CD4-positive, alpha-beta memory T cell (primary cell): ENCODE measurements around the gene F2RL1. TPM values are rescaled to one million over a fixed set of nuclear protein-coding genes. Genes with fewer than 3 reads are reported as not detected.

Experiments
- CTCF ChIA-PET: fragments of 350-600 bp; sonication (Branson Sonifier 250); formaldehyde crosslinking; loops from one replicate; lab custom pipeline; 2021; ENCODE audit warnings: inconsistent platforms; ENCODE audit not compliant: partially characterized antibody; lab: Charles Lee
- POLR2A ChIA-PET: fragments of 350-600 bp; sonication (Branson Sonifier 250); formaldehyde crosslinking; loops from one replicate; lab custom pipeline; 2021; ENCODE audit not compliant: partially characterized antibody; lab: Charles Lee
- DNase-seq, 5 donors: peaks; one replicate each; pipeline versions ENCODE4 v3.0.0 to v3.0.0-alpha.2; 2020 to 2022; ENCODE audit warnings: mixed read lengths in 1 of 5
- H3K27ac ChIP-seq: one replicate; pipeline ENCODE4 v1.7.0; 2013; ENCODE audit warnings: low read depth, low read length
- H3K27me3 ChIP-seq: 2 replicates; pipeline ENCODE4 v1.7.0; 2013; ENCODE audit warnings: mild to moderate bottlenecking, low read length, moderate library complexity; ENCODE audit not compliant: insufficient read depth
- H3K36me3 ChIP-seq: 2 replicates; pipeline ENCODE4 v1.7.0; 2013; ENCODE audit warnings: mild to moderate bottlenecking, low read length, moderate library complexity; ENCODE audit not compliant: insufficient read depth
- H3K4me1 ChIP-seq: 2 replicates; pipeline ENCODE4 v1.7.0; 2013; ENCODE audit warnings: mild to moderate bottlenecking, low read length, moderate library complexity; ENCODE audit not compliant: insufficient read depth
- H3K4me3 ChIP-seq, 2 donors: one replicate each; pipeline ENCODE4 v1.7.0; 2013; ENCODE audit warnings: low read length in 2 of 2, mild to moderate bottlenecking in 1 of 2
- H3K9me3 ChIP-seq, 2 donors: one replicate each; pipeline ENCODE4 v1.7.0; 2013; ENCODE audit warnings: low read length in 2 of 2, control low read depth in 1 of 2; ENCODE audit not compliant: control insufficient read depth in 1 of 2
- H3K27ac Mint-ChIP-seq, 7 donors: one replicate each; pipeline ENCODE4 v1.8.0; 2020 to 2021; ENCODE audit warnings: mixed read lengths in 7 of 7, mild to moderate bottlenecking in 6 of 7, inconsistent platforms in 3 of 7, moderate library complexity in 3 of 7
- H3K27me3 Mint-ChIP-seq, 2 donors: one replicate each; pipeline ENCODE4 v1.8.0; 2020 to 2021; ENCODE audit warnings: mixed read lengths in 2 of 2
- H3K36me3 Mint-ChIP-seq, 2 donors: one replicate each; pipeline ENCODE4 v1.8.0; 2020 to 2021; ENCODE audit warnings: mixed read lengths in 2 of 2, inconsistent platforms in 1 of 2, mild to moderate bottlenecking in 1 of 2
- H3K4me1 Mint-ChIP-seq, 4 donors: one replicate each; pipeline ENCODE4 v1.8.0; 2020 to 2021; ENCODE audit warnings: mixed read lengths in 4 of 4, mild to moderate bottlenecking in 1 of 4
- H3K4me3 Mint-ChIP-seq, 8 donors: one replicate each; pipeline ENCODE4 v1.8.0; 2020 to 2021; ENCODE audit warnings: mixed read lengths in 8 of 8, mild to moderate bottlenecking in 7 of 8, moderate library complexity in 6 of 8, inconsistent platforms in 3 of 8
- H3K9me3 Mint-ChIP-seq, 8 donors: one replicate each; pipeline ENCODE4 v1.8.0; 2020 to 2021; ENCODE audit warnings: mixed read lengths in 8 of 8, mild to moderate bottlenecking in 5 of 8, inconsistent platforms in 3 of 8, moderate library complexity in 1 of 8
- intact Hi-C: fragments of 100-400 bp; cut with micrococcal nuclease; formaldehyde crosslinking; loops from one replicate; pipeline ENCODE4 v1.15.1; 2023
- polyA plus RNA-seq, 2 donors: library from polyadenylated mRNA; unstranded; fragments of 300-500 nt; fragmentation: Illumina TruSeq; gene quantifications; one replicate each; pipeline ENCODE4 v1.2.3, GENCODE V29; 2021
- total RNA-seq, 2 experiments: library from RNA; stranded (reverse); gene quantifications; one replicate each; pipeline ENCODE4 v1.2.3, GENCODE V29; 2021

F2RL1 gene
- total and polyA plus RNA-seq, 4 experiments from 2014 or later = 5.1 to 9.2 (median 6.7) TPM

GRCh38 chr5:76867038-76867437 lies 48.2 kb downstream of the F2RL1 start:
- no peak overlapping the region for H3K4me3 Mint-ChIP-seq
- ChIA-PET POLR2A (interaction anchor here (1.3 kb wide), 1 partner anchor 11 kb away, joined by 3 read pairs; no protein-coding TSS in a partner anchor), CTCF (interaction anchor here (1.9 to 2.2 kb wide), 2 partner anchors 625 to 1401 kb away, joined by 5 to 18 read pairs; partner anchors contain the start of gene WDR41)
- H3K27ac Mint-ChIP-seq = peak overlapping the region in 1 of 7 donors; percentile 76
- Histone ChIP-seq H3K27me3 (no peaks in the 10 kb centered on the region), H3K4me3 (no peak overlapping the region), H3K4me1 (no peaks in the 10 kb centered on the region), H3K27ac (no peak overlapping the region), H3K9me3 (no peaks in the 10 kb centered on the region), H3K36me3 (no peaks in the 10 kb centered on the region)
- no peak for DNase-seq
- intact Hi-C loops = loop anchor here (5.0 kb wide), 3 partner anchors 165 to 1295 kb away; partner anchors contain the start of gene AGGF1
- no peaks in the 10 kb centered on the region for H3K9me3 Mint-ChIP-seq
- no peaks in the 10 kb centered on the region for H3K27me3 Mint-ChIP-seq
- no peaks in the 10 kb centered on the region for H3K36me3 Mint-ChIP-seq
- H3K4me1 Mint-ChIP-seq = peaks cover 0 to 2% (median 0%) of the 10 kb centered on the region in 4 donors

GRCh38 chr5:76867827-76868693 lies 49.2 kb downstream of the F2RL1 start:
- Histone ChIP-seq H3K36me3 (no peaks in the 10 kb centered on the region), H3K9me3 (no peaks in the 10 kb centered on the region), H3K27me3 (no peaks in the 10 kb centered on the region), H3K4me1 (no peaks in the 10 kb centered on the region), H3K4me3 (no peak overlapping the region), H3K27ac (no peak overlapping the region)
- intact Hi-C loops = loop anchor here (1.0 to 5.0 kb wide), 7 partner anchors 164 to 1401 kb away; partner anchors contain the start of genes AGGF1 and WDR41
- Mint-ChIP-seq H3K9me3 (no peaks in the 10 kb centered on the region), H3K4me1 (peaks cover 0 to 2% (median 0%) of the 10 kb centered on the region in 4 donors), H3K27ac (no peak overlapping the region), H3K36me3 (no peaks in the 10 kb centered on the region), H3K27me3 (no peaks in the 10 kb centered on the region), H3K4me3 (no peak overlapping the region)
- ChIA-PET CTCF (interaction anchor here (0.7 to 2.2 kb wide), 10 partner anchors 10 to 1400 kb away, joined by 3 to 18 read pairs (median 5); partner anchors contain the start of genes S100Z and WDR41), POLR2A (interaction anchor here (1.0 to 1.3 kb wide), 2 partner anchors 12 to 624 kb away, joined by 3 read pairs; no protein-coding TSS in a partner anchor)
- peak; percentile 56 to 63 (median 62) for DNase-seq

DNA sequence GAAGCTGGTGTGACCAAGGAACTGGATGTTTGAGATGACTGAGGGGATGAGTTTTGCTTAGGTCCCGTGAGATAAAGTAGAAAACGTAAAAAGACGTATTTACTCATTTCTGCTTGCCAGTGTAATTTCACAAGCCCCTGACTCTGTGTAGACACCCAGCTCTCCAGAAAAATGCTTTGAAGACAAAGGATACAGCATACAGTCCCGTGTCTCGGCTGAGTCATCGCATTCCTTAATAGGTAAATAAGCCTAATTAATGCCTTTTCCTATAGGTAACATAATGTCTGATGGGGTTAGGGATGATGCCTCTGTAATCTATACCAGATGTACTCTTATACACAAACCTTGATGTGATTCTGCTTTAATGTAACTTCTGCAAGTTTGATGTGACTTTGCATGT lies 51.2 kb downstream of the F2RL1 start:
- no peaks in the 10 kb centered on the region for H3K9me3 Mint-ChIP-seq
- no peak overlapping the region for H3K4me3 Mint-ChIP-seq
- no peaks in the 10 kb centered on the region for H3K27me3 Mint-ChIP-seq
- intact Hi-C loops = no loop called here
- no peaks in the 10 kb centered on the region for H3K4me1 ChIP-seq
- H3K4me1 Mint-ChIP-seq = peaks cover 0 to 2% (median 0%) of the 10 kb centered on the region in 4 donors
- H3K27me3 ChIP-seq = no peaks in the 10 kb centered on the region
- H3K27ac ChIP-seq = no peak overlapping the region
- H3K4me3 ChIP-seq = no peak overlapping the region
- no peaks in the 10 kb centered on the region for H3K36me3 ChIP-seq
- H3K27ac Mint-ChIP-seq = no peak overlapping the region
- no peak for DNase-seq
- no peaks in the 10 kb centered on the region for H3K36me3 Mint-ChIP-seq
- POLR2A ChIA-PET = no interaction called here
- no peaks in the 10 kb centered on the region for H3K9me3 ChIP-seq
- CTCF ChIA-PET = interaction anchor here (0.7 to 1.9 kb wide), 4 partner anchors 135 to 622 kb away, joined by 3 to 10 read pairs (median 4); partner anchors contain the start of gene WDR41

DNA sequence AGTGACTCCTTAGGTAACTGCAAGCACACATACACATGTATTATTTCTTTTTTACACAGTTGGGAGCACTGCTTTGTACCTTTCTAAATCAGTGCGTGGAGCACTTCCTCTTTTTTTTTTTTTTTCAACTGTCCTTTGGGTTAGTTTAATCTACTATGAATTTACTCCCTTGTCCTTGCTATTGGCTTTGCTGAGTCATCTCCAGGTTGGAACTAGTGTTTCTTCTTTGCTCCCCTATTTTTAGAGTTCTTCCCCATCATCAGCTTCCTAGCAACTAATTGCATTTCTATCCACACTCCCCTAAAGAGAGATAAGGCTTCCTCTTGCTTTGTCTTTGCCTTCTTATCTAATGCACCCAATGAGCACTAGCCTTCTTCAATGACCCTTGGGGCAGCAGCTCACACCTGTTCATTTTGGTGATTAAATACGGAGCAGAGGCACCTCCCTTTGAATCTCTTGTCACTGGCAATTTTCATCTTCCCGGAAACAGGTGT lies 55.3 kb downstream of the F2RL1 start:
- Mint-ChIP-seq H3K27me3 (peaks cover 0 to 1% of the 10 kb centered on the region in 2 donors), H3K36me3 (no peaks in the 10 kb centered on the region), H3K4me1 (no peaks in the 10 kb centered on the region), H3K9me3 (no peaks in the 10 kb centered on the region), H3K4me3 (no peak overlapping the region), H3K27ac (no peak overlapping the region)
- Histone ChIP-seq H3K27me3 (no peaks in the 10 kb centered on the region), H3K9me3 (no peaks in the 10 kb centered on the region), H3K4me1 (no peaks in the 10 kb centered on the region), H3K4me3 (no peak overlapping the region), H3K36me3 (no peaks in the 10 kb centered on the region), H3K27ac (no peak overlapping the region)
- DNase-seq = no peak
- CTCF ChIA-PET = no interaction called here
- intact Hi-C loops = no loop called here
- POLR2A ChIA-PET = no interaction called here

Other genes with a start within 250 kb of the F2RL1 start
- gene F2RL2, start 195.6 kb upstream of the F2RL1 start, total RNA-seq = not detected
- under 1 TPM; 0.50 to 1.00 TPM for gene F2RL2, start 195.6 kb upstream of the F2RL1 start, polyA plus RNA-seq
- gene F2R, start 102.9 kb upstream of the F2RL1 start, total RNA-seq = 10 to 100 TPM; 12.4 to 14.6 TPM
- gene F2R, start 102.9 kb upstream of the F2RL1 start, polyA plus RNA-seq = 1 to 10 TPM; 6.7 to 8.9 TPM
- gene S100Z, start 31.0 kb downstream of the F2RL1 start, total RNA-seq = 1 to 10 TPM; 1.4 to 2.3 TPM
- 1 to 10 TPM in 1 of 2 donors, under 1 TPM in 1; 0.13 to 1.4 TPM for gene S100Z, start 31.0 kb downstream of the F2RL1 start, polyA plus RNA-seq
- not detected for gene CRHBP, start 134.0 kb downstream of the F2RL1 start, total RNA-seq
- not detected for gene CRHBP, start 134.0 kb downstream of the F2RL1 start, polyA plus RNA-seq
- gene AGGF1, start 211.4 kb downstream of the F2RL1 start, total RNA-seq = 10 to 100 TPM; 29.4 to 29.6 TPM
- gene AGGF1, start 211.4 kb downstream of the F2RL1 start, polyA plus RNA-seq = 10 to 100 TPM; 14.2 to 36.1 TPM